GM18498 (cell line): ENCODE measurements around the gene DND1.
"Not testable (repeated sequence)": the region's sequence is repeated elsewhere in the genome, so short reads cannot be mapped to it uniquely, and the experiment has no call there.

ENCODE experiments used
- ATAC-seq: cut with Tn5 transposase; IDR thresholded peaks from one replicate; pipeline ENCODE4 v1.9.1; 2021; ENCODE audit warnings: mild to moderate bottlenecking, moderate library complexity; ENCODE audit not compliant: unreplicated experiment

Gene DND1

DNA sequence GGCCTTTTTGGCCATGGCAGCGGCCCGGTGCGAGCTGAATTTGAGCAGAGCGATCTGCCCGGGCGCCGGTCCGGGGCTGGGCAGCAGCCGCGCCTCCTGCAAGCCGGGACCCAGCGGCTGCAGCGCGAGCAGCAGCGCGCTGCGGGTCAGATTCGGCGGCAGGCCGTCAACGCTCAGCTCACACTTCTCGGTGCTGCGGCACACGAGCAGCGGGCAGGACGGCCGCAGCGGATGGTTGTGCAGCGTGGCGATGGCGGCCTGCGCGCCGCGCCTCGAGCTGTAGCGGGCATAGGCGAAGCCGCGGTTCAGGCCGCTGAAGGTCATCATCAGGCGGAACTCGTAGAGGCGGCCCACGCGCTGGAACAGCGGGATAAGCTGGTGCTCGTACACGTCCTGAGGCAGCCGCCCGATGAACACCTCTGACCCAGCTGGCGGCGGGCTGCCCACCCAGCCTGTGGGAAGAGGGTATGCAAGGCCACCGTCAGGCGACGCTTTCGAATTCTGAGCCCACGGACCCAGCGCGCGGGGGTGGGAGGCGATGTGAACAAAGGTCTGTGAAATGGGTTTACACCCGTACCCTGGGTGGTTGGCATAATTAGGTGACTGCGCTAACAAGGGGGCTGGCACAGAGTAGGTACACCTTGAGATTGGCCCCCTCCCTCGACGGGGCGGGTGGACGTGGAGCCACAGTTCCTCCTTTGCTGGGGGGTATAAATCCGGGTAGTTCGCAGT, 755 bp downstream of the DND1 start:
- no peak for ATAC-seq

DNA sequence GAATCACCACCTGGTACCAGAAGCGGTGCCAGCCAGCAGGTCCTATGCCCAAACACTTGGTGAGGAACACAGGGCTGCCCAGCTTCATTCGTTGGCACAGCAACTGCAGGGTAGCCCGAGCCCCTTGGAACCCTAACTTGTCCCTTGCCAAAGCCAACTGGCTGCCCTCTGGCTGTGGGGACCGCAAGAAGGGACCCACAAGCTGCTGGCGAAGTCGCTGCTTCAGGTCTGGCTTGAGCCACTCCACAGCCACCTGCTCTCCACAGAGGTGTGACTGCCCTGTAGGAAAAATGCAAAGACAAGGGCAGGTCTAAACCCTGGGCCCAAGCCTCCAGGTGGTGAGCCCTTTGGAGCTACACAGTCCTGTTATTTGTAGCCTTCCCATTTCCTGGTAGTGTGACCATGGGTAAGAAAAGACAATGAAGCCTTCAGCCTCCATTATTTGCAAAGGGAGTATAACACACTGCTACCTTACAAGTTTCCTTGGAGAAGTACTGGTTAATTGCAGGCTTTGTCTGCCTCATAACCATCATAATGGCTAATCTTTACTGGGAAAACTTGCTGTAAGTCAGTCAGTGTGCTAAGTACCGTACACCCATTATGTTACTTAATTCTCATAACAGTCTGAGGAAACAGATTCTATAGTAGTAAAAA, 1.8 kb downstream of the DND1 start:
- no peak for ATAC-seq

DNA sequence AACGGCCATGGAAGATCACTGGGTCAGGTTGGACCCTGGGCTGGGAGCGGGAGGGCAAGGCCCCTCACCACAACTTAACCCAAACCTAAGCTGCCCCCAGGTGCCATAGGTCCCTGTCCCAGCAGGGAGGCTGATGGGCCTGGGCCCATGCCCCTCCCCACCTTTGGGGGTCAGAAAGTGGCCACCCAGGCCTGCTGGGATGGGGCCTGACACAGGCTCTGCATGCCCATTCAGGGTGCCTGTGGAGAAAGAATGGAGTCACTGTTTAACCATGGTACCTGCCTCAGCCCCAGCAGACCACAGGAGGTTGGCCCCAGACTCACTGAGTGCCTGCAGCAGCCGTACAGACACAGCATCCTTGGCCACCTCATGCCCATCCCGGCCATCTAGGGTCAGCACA, 2.3 kb downstream of the DND1 start:
- ATAC-seq, result not testable (repeated sequence)

DNA sequence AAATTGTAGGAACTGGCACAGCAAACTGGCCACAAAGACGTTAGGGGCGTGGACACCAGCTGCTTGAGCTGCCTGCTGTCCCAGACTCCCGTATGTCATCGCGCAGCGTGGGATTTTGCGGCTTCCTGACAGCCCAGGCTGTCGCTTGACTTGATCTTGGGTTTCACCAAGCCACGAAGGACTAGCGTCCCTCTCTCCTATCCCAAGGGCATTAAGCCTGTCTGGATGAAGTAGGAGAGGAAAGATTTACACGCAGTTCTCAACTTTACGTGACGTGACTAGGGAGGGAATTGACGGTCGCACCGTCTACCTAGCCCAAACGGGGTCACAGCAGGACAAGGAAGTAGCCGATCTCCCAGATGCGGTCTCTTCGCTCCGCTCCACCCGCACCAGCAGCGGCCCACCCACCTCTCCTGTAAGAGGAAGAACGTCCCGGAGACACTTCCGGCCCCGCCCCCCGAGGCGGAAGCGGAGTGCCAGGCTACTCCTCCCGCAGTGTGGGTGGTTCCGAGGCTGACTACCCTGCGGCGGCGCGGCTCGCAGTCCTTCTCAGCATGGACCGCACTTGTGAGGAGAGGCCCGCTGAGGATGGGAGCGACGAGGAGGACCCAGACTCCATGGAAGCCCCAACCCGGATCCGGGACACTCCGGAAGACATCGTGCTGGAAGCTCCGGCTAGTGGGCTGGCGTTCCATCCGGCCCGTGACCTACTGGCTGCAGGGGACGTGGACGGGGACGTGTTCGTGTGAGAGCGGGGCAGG, 8.8 kb downstream of the DND1 start, which contains the start of gene WDR55:
TSS of gene WDR55 (plus strand) at position 546 of the 761 bp plus-strand sequence. CDS start at position 555, 9 bp downstream.
- ATAC-seq, result peak; percentile 98

DNA sequence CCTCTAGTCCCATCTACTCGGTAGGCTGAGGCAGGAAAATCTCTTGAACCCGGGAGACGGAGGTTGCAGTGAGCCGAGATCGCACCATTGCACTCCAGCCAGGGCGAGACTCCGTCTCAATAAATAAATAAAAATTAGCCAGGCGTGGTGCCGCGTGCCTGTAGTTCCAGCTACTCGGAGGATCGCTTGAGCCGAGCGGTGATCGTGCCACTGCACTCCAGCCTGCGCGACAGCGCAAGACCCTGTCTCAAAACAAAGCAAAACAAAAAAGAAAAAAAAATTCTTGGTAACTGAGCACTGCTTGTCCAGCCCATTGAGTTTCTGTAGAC, 9.4 kb downstream of the DND1 start:
- ATAC-seq, result no peak

DNA sequence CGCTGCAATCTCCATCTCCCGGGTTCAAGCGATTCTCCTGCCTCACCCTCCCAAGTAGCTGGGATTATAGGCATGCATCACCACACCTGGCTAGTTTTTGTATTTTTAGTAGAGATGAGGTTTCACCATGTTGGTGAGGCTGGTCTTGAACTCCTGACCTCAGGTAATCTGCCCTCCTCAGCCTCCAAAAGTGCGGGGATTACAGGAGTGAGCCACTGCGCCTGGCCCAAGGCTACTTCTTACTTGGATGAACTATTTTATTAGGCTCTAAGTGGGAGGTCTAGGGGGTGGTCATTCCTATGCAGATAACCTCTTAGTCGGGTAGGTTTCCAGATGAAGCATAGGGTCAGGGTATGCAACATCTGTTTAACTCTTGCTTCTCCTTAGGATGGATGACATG, 13.0 kb downstream of the DND1 start:
- not testable (repeated sequence) for ATAC-seq

DNA sequence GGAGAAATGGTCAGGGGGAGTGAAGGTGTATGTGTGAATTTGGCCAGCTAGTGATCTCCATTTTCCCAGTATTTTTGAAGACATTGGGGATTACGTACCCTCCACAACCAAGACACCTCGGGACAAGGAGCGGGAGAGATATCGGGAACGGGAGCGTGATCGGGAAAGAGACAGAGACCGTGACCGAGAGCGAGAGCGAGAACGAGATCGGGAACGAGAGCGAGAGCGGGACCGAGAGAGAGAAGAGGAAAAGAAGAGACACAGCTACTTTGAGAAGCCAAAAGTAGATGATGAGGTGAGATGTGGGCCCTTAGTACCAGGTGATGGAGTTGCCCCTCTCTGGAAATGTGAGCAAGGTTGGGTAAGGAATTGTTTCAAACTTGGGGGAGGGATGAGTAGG, 14.5 kb downstream of the DND1 start:
- ATAC-seq, result no peak

DNA sequence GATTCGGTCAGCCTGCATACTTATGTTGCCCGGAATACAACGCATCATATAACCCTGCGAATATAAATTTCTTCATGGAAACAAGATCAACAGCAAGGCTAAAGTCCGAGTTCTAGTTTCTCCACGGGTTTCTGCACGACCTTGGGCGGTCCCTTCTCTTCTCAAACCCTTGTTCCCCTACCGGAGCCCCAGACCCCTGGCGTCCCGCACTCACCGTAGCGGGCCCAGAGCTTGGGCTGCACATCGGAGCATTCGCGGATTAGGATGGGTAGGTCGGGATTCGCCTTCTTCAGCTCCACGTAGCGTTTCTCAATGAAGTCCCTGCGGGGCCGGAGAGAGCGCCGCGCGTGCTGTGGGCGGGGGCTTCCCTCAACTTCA, 26.3 kb downstream of the DND1 start:
- no peak for ATAC-seq

DNA sequence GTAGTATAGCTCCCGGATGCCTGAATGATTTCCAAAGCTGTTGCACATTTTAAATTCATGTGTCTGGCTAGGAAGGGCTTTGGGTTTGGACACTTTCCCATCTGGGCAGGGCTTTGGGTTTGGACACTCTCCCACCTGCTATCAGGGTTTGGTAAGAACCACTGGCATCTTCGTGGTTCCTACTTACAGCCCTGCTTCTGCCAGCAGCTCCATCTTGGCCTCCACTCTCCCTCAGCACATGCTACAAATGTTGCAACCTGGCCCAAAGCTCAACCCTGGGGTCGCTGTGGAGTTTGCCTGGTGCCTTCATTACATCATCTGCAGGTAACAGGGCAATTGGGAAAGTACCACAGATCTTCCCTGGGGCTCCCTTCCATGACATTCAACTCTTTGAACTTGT, 30.7 kb downstream of the DND1 start:
- ATAC-seq, result no peak

DNA sequence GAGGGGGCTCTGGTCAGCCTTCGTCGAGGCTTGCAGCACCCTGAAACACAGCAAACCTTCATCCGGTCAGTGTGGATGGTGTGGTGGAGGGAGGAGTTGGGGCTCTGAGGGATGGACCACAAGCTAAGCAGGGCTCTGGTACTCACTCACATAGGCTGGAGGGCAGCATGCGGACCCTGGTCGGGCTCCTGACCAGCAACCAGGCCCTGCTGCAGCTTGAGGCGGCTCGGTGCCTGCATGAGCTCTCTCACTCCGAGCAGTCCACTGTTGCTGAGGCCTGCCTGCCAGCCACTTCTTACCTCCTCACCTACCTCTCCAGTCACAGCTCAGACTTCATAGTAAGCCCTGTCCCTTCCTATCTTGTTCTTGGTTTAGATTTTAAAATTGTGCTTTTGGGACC, 31.7 kb downstream of the DND1 start:
- ATAC-seq, result no peak

DNA sequence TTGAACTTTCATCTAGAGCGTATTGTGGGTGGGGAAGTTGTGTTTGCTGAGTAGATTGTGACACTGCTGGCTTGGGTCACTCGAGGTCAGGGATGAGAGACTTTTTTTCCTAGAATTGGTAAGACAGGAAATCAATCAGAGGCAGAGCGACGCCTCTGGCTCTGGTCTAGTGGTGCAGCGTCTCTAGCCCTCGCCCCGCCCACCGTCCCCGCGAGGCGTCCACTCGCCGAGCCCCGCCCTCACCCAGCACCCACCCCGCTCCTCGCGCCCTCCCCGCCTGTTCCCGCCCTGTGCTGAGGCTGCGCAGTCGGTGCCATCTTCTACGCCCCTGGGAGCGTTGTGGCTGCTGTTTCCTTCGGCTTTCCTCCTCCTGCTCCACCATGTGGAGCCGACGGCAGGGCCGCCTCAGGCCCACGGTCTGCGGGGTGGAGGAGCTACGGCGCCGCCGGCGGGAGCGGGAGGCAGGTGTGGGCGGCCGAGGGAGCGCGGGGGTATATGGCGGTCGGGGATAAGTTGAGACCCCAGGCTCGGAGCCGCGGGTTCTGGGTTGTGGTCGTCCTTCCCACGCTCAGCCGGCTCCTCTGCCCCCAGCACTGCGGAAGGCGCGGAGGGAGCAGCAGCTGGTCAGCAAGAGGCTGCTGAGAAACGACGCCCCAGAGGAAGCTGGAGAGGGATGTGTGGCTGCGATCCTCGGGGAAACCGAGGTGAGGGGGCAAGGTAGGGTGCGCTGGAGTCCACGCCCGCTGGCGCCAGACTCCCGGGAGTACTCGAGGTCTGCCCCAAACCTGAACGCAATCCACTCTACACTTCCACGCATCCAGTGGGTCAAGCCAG, 34.0 kb downstream of the DND1 start, which contains the start of gene TMCO6:
TSS of gene TMCO6 (plus strand) at position 304 of the 834 bp plus-strand sequence. CDS start at position 381, 77 bp downstream.
- ATAC-seq, result peak; percentile 97

DNA sequence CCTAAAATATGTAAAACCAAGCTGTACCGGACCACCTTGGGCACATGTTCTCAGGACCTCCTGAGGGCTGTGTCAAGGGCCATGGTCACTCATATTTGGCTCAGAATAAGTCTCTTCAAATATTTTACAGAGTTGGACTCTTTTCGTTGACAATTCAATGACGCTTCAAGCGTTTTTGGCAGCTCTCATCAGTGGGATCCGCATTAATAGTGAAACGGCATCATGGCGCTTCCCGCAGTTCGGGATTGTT, 34.6 kb downstream of the DND1 start:
- not testable (repeated sequence) for ATAC-seq

DNA sequence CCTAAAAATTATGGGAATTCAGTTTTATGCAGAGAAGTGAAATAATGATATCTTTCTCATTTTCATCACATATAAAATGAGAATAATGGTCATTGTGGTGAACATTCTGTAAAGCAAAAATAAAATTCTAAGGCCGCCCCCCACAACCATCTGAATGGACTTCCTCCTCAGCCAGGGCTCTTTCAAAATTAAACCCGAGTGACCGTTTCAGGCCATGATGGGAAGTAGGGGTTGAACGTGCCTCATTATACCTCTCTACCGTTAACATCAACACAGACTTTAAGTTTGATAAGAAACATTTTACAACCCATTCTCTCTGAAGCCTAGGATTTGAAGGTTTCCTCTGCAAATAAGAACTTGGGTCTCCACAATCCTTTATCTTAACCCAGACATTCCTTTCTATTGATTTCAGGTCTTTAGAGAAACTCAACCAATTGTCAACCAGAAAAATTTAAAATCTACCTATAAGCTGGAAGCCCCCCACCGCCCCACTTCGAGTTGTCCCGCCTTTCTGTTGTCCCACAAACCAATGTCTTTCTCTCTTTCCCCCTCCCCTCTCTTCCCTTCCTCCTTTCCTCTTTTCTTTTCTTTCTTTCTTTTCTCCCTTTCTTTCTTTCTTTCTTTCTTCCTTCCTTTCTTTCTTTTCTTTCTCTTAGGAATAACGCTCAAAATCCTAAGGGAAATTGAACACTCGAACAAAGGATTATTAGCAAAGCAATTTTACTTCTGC, 35.8 kb downstream of the DND1 start:
- no peak for ATAC-seq

DNA sequence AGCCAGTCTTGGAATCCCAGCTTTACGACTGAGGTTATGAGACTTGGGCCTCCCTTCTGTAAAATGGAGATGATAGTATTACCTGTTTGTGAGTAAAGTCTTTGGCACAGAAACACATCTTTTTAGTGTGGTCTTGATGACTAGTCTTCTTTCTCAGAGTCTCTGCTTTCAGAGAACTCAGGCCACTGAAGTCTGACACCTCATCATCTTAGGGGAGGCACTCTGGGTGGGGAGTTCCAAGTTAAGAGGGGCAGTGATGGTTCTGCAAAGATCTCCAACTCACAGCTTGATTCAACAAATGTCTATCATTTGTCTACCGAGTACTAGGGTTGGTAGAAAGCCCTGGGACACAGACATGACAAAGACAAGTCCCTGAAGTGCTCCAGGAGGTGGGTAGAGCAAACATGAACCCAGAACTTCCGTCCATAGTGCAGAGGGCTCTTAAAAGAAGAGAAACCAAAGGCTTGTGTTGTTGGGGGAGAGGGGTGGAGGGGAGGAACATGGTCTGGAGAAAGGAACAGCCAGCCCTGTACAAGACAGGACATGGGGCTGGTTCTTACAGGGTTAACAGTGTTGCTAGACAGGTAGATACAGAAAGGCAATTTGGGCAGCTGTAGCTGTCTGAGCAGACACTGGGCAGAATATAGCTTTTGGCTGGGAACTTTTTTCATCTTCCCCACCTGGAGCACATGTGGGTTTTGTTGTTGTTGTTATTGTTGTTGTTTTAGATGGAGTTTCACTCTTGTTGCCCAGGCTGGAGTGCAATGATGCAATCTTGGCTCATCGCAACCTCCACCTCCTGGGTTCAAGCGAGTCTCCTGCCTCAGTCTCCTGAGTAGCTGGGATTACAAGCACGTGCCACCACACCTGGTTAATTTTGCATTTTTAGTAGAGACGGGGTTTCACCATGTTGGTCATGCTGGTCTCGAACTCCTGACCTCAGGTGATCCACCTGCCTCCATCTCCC, 37.8 kb downstream of the DND1 start:
- no peak for ATAC-seq

DNA sequence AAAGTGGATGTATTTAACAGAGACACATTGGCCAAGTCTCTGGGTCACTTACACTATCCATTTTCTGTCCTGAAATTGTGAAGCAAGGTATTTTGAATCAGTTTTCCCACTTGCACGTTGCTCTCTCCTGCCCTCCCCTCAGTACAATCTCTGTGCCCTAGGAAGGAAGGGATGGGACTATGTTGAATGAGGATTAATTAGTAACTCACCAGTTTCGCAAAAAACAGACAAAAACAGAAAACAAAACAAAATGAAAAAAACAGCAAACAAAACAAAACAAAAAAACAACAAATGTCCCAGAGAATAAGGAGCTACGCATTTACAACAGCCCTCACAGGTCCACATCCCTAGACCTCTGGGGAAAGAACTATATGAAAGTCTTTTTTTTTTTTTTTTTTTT, 39.3 kb downstream of the DND1 start:
- no peak for ATAC-seq

DNA sequence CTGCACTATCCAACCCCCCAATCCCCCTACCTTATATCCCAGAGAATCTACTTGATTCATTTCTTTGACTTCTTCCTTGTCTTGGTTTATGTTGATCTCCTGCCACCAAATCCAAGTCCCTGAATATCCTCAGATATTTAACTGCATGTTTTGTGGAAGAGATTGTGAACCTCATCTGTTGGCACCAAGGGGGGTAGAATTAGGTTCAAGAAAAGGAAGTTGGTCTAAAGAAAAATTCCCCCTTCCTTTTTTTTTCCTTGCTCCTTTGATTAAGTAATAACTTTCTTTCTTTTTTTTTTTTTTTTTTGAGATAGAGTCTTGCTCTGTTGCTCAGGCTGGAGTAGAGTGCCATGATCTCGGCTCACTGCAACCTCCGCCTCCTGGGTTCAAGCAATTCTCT, 39.9 kb downstream of the DND1 start:
- no peak for ATAC-seq

DNA sequence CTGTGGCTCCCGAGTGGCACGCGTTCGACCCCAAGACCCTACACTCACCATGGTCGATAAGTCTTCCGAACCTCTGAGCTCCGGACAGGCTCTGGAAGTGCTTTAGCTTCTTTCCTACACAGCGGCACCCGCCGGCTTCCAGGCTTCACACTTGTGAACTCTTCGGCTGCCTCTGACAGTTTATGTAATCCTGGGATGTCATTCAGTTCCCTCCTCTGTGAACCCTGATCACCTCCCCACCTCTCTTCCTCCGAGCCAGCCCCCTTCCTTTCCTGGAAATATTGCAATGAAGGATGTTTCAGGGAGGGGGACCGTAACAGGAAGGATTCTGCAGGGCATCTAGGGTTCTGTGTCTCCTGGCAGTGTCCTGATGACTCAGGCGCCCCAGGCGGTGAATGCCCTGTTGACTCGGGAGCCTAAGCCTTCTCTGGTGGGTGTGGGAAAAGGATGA, 40.3 kb downstream of the DND1 start, which contains the start of gene CD14:
TSS of gene CD14 (minus strand) at position 155 of the 451 bp plus-strand sequence. CDS start at position 51, 104 bp downstream.
- peak; percentile 3 for ATAC-seq

DNA sequence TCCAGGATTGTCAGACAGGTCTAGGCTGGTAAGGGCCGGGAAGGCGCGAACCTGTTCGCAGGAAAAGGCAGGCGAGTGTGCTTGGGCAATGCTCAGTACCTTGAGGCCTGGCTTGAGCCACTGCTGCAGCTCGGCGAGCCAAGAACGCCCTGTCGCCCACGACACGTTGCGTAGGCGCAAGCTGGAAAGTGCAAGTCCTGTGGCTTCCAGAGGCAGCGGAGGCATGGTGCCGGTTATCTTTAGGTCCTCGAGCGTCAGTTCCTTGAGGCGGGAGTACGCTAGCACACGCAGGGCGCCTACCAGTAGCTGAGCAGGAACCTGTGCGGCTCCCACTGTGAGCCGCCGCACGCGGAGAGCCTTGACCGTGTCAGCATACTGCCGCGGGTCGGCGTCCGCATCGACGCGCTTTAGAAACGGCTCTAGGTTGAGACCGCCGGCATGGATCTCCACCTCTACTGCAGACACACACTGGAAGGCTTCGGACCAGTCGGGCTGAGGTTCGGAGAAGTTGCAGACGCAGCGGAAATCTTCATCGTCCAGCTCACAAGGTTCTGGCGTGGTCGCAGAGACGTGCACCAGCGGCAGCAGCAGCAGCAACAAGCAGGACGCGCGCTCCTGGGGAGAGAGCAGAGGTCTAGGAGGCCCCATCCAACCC, 40.9 kb downstream of the DND1 start:
- peak; percentile 71 for ATAC-seq
